DND-41 (cell line): ENCODE data around the gene MATN1.

Experiments used
- ATAC-seq: fragments of 200-7000 bp; cut with Tn5 transposase; 3 replicates; pipeline ENCODE4 v1.9.1; 2021; ENCODE audit warnings: low read depth; ENCODE audit not compliant: insufficient read depth
- DNase-seq: peaks from one replicate; pipeline ENCODE4 v3.0.0-alpha.2; 2020
- H2AFZ ChIP-seq: 2 replicates; pipeline ENCODE4 v1.6.0; 2012; ENCODE audit warnings: low read depth, low read length
- H3K27ac ChIP-seq: 2 replicates; pipeline ENCODE4 v1.5.1; 2012; ENCODE audit warnings: low read length, inconsistent platforms
- H3K27me3 ChIP-seq: fragments of 200-600 bp; sonication (generic); 2 replicates; pipeline ENCODE4 v1.6.0; 2012; ENCODE audit warnings: low read length, mild to moderate bottlenecking, inconsistent platforms; ENCODE audit not compliant: insufficient read depth, poor library complexity
- H3K36me3 ChIP-seq: 2 replicates; pipeline ENCODE4 v1.5.1; 2012; ENCODE audit warnings: low read length, inconsistent platforms; ENCODE audit not compliant: insufficient read depth
- H3K4me1 ChIP-seq: 2 replicates; pipeline ENCODE4 v1.5.1; 2012; ENCODE audit warnings: mild to moderate bottlenecking, low read length; ENCODE audit not compliant: insufficient read depth
- H3K4me2 ChIP-seq: 2 replicates; pipeline ENCODE4 v1.6.0; 2012; ENCODE audit warnings: mild to moderate bottlenecking, moderate library complexity, low read length, inconsistent platforms; ENCODE audit not compliant: insufficient read depth
- H3K4me3 ChIP-seq, 2 experiments: fragments of 200-600 bp in 1 of 2; shearing (Covaris generic) in 1 of 2; 2 replicates each; pipeline ENCODE4 v1.5.1; 2012 to 2016; ENCODE audit warnings: inconsistent platforms in 2 of 2, low read length in 2 of 2, mild to moderate bottlenecking in 2 of 2, low read depth in 1 of 2, moderate library complexity in 1 of 2
- H3K79me2 ChIP-seq: 2 replicates; pipeline ENCODE4 v1.6.0; 2012; ENCODE audit warnings: low read length, inconsistent platforms; ENCODE audit not compliant: insufficient read depth
- H3K9ac ChIP-seq: 2 replicates; pipeline ENCODE4 v1.6.0; 2012; ENCODE audit warnings: low read depth, mild to moderate bottlenecking, inconsistent platforms, low read length, moderate library complexity
- H3K9me3 ChIP-seq: 2 replicates; pipeline ENCODE4 v1.5.1; 2012; ENCODE audit warnings: low read length, moderate library complexity, mild to moderate bottlenecking, inconsistent platforms; ENCODE audit not compliant: insufficient read depth, severe bottlenecking
- H4K20me1 ChIP-seq: 2 replicates; pipeline ENCODE4 v1.6.0; 2012; ENCODE audit warnings: low read length; ENCODE audit not compliant: insufficient read depth
- CTCF ChIP-seq: IDR thresholded peaks from 2 replicates; pipeline ENCODE4 v1.5.1; 2012; ENCODE audit warnings: borderline replicate concordance, low read length, moderate library complexity, mild to moderate bottlenecking; ENCODE audit not compliant: poor library complexity, severe bottlenecking; ENCODE audit errors: extremely low read depth
- EZH2 ChIP-seq: IDR thresholded peaks from 3 replicates; pipeline ENCODE4 v1.6.1; 2012; ENCODE audit warnings: borderline replicate concordance, low read depth, mild to moderate bottlenecking, moderate library complexity, low read length, inconsistent platforms; ENCODE audit not compliant: severe bottlenecking

Gene MATN1

GRCh38 chr1:30719406-30720270 is 3.7 kb downstream of the MATN1 start:
- H2AFZ ChIP-seq = peak overlapping the region; percentile 99; the same call in 1 of the 2 replicates
- H3K4me2 ChIP-seq = peak overlapping the region; percentile 96
- H3K27ac ChIP-seq = no peak overlapping the region
- peak overlapping the region in 1 of 2 experiments; percentile 78; a peak in 2 of 4 replicates for H3K4me3 ChIP-seq
- no peaks in the 10 kb centered on the region for H3K9me3 ChIP-seq
- H3K36me3 ChIP-seq = no peaks in the 10 kb centered on the region
- TF ChIP-seq CTCF (no peak), EZH2 (no peak)
- H3K9ac ChIP-seq = peak overlapping the region; percentile 65; the same call in 1 of the 2 replicates
- no peaks in the 10 kb centered on the region for H3K79me2 ChIP-seq
- ATAC-seq = no peak
- peaks cover 7% of the 10 kb centered on the region; the same call in 1 of the 2 replicates for H4K20me1 ChIP-seq
- peaks cover 19% of the 10 kb centered on the region for H3K4me1 ChIP-seq
- DNase-seq = no peak
- H3K27me3 ChIP-seq = no peaks in the 10 kb centered on the region

GRCh38 chr1:30718636-30719405 is 4.6 kb downstream of the MATN1 start:
- no peaks in the 10 kb centered on the region for H3K27me3 ChIP-seq
- H3K9ac ChIP-seq = peak overlapping the region; percentile 65
- H3K27ac ChIP-seq = peak overlapping the region; percentile 77
- ATAC-seq (peak; percentile 73), DNase-seq (peak; percentile 88)
- 0 out of 2 replicates have a peak, but pooled peaks cover 7% of the 10 kb centered on the region for H4K20me1 ChIP-seq
- H3K4me3 ChIP-seq = peak overlapping the region; percentile 35 to 78
- H2AFZ ChIP-seq = peak overlapping the region; percentile 99
- no peaks in the 10 kb centered on the region for H3K36me3 ChIP-seq
- H3K4me1 ChIP-seq = peaks cover 19% of the 10 kb centered on the region
- peak overlapping the region; percentile 96 for H3K4me2 ChIP-seq
- H3K9me3 ChIP-seq = no peaks in the 10 kb centered on the region
- TF ChIP-seq CTCF (peak; percentile 98), EZH2 (no peak)
- no peaks in the 10 kb centered on the region for H3K79me2 ChIP-seq

GRCh38 chr1:30718091-30718635 is 5.2 kb downstream of the MATN1 start:
- peak; percentile 99 for DNase-seq
- ATAC-seq = peak; percentile 93

More at GRCh38 chr1:30718091-30718635, 5.2 kb downstream of the MATN1 start:
- Histone ChIP-seq H3K36me3 (no peaks in the 10 kb centered on the region), H3K79me2 (no peaks in the 10 kb centered on the region), H3K9ac (no peak overlapping the region), H3K27me3 (no peaks in the 10 kb centered on the region), H4K20me1 (0 out of 2 replicates have a peak, but pooled peaks cover 7% of the 10 kb centered on the region), H3K4me2 (peak overlapping the region; percentile 59), H3K9me3 (no peaks in the 10 kb centered on the region), H3K27ac (no peak overlapping the region), H2AFZ (no peak overlapping the region; the same call in 1 of the 2 replicates), H3K4me1 (peaks cover 19% of the 10 kb centered on the region), H3K4me3 (peak overlapping the region in 1 of 2 experiments; percentile 50; a peak in 2 of 4 replicates)
- TF ChIP-seq EZH2 (no peak), CTCF (no peak)
